ENCODE results near the gene SCAPER. TPM values are rescaled to one million over a fixed set of nuclear protein-coding genes. Genes with fewer than 3 reads are reported as not detected.
A peak's percentile ranks its signal among the peaks of the same experiment; 100 is the strongest.

Gene SCAPER
- total RNA-seq, 2 experiments from 2014 or later = 31.4 to 32.7 TPM

GRCh38 chr15:76644646-76645045 lies 260.5 kb downstream of the SCAPER start:
- ATAC-seq (no peak), DNase-seq (no peak)
- Mint-ChIP-seq H3K27ac (no peak overlapping the region), H3K27me3 (no peaks in the 10 kb centered on the region), H3K4me3 (no peak overlapping the region), H3K36me3 (ENCODE audit: low read depth) (peaks cover 17% of the 10 kb centered on the region), H3K9me3 (peaks cover 4% of the 10 kb centered on the region), H3K4me1 (ENCODE audit: low read depth) (no peaks in the 10 kb centered on the region)
- ChIA-PET POLR2A (interaction anchor here (0.6 kb wide), 1 partner anchor 1796 kb away, joined by 4 read pairs; no protein-coding TSS in a partner anchor), CTCF (no interaction called here)
- intact Hi-C loops (cut with micrococcal nuclease) = no loop called here
- TF ChIP-seq CTCF (IDR thresholded peaks at IDR 0.05) = no peak

- ChIA-PET CTCF (interaction anchor here (1.0 to 1.2 kb wide), 4 partner anchors 10 to 213 kb away, joined by 3 read pairs; no protein-coding TSS in a partner anchor), POLR2A (no interaction called here)
- DNase-seq (no peak), ATAC-seq (no peak)
- Mint-ChIP-seq H3K27me3 (no peaks in the 10 kb centered on the region), H3K36me3 (ENCODE audit: low read depth) (peaks cover 10% of the 10 kb centered on the region), H3K4me3 (no peak overlapping the region), H3K9me3 (peaks cover 4% of the 10 kb centered on the region), H3K4me1 (ENCODE audit: low read depth) (no peaks in the 10 kb centered on the region), H3K27ac (no peak overlapping the region)
- intact Hi-C loops (cut with micrococcal nuclease) = no loop called here
- TF ChIP-seq CTCF (IDR thresholded peaks at IDR 0.05) = peak; percentile 62
Observed at GRCh38 chr15:76642671-76643070, 262.5 kb downstream of the SCAPER start.

GRCh38 chr15:76637166-76637565 lies 268.0 kb downstream of the SCAPER start:
- POLR2A ChIA-PET = no interaction called here
- Mint-ChIP-seq H3K4me3 (no peak overlapping the region), H3K27ac (no peak overlapping the region), H3K9me3 (peaks cover 11% of the 10 kb centered on the region), H3K27me3 (no peaks in the 10 kb centered on the region), H3K36me3 (ENCODE audit: low read depth) (peaks cover 17% of the 10 kb centered on the region), H3K4me1 (ENCODE audit: low read depth) (no peaks in the 10 kb centered on the region)
- no peak for TF ChIP-seq CTCF (IDR thresholded peaks at IDR 0.05)
- ATAC-seq (no peak), DNase-seq (no peak)
- intact Hi-C loops (cut with micrococcal nuclease) = no loop called here
- CTCF ChIA-PET = no interaction called here

GRCh38 chr15:76636059-76636458 lies 269.1 kb downstream of the SCAPER start:
- Mint-ChIP-seq H3K9me3 (peaks cover 11% of the 10 kb centered on the region), H3K27me3 (no peaks in the 10 kb centered on the region), H3K4me1 (ENCODE audit: low read depth) (no peaks in the 10 kb centered on the region), H3K4me3 (no peak overlapping the region), H3K36me3 (ENCODE audit: low read depth) (peaks cover 17% of the 10 kb centered on the region), H3K27ac (no peak overlapping the region)
- DNase-seq (no peak), ATAC-seq (no peak)
- no peak for TF ChIP-seq CTCF (IDR thresholded peaks at IDR 0.05)
- ChIA-PET POLR2A (no interaction called here), CTCF (no interaction called here)
- intact Hi-C loops (cut with micrococcal nuclease) = no loop called here

GRCh38 chr15:76626611-76627010 lies 278.5 kb downstream of the SCAPER start:
- H3K4me1 Mint-ChIP-seq (ENCODE audit: low read depth) = no peaks in the 10 kb centered on the region
- H3K9me3 Mint-ChIP-seq = peaks cover 3% of the 10 kb centered on the region
- no peaks in the 10 kb centered on the region for H3K27me3 Mint-ChIP-seq
- ATAC-seq = no peak
- ChIA-PET POLR2A (no interaction called here), CTCF (no interaction called here)
- intact Hi-C loops (cut with micrococcal nuclease) = no loop called here
- H3K36me3 Mint-ChIP-seq (ENCODE audit: low read depth) = peaks cover 2% of the 10 kb centered on the region
- DNase-seq = no peak
- no peak overlapping the region for H3K27ac Mint-ChIP-seq
- TF ChIP-seq CTCF (IDR thresholded peaks at IDR 0.05) = no peak
- no peak overlapping the region for H3K4me3 Mint-ChIP-seq
